Tibial nerve (tissue), 4 donors: Measurements from ENCODE around the gene SNX15.

ENCODE experiments used
- EP300 ChIP-seq, 2 donors: sonication (generic); formaldehyde crosslinking; IDR thresholded peaks; one replicate each; pipeline ENCODE4 v1.6.1; 2017; ENCODE audit warnings: antibody characterized with exemption in 2 of 2, mild to moderate bottlenecking in 1 of 2
- POLR2A ChIP-seq, 2 donors: fragments of 450-650 bp; IDR thresholded peaks; one replicate each; pipeline ENCODE4 v1.6.1; 2017; ENCODE audit warnings: antibody characterized with exemption in 2 of 2, mild to moderate bottlenecking in 2 of 2, moderate library complexity in 2 of 2
- TF ChIP-seq, protein P1 (sequence below), 5 experiments: fragments of 200-600 bp in 3 of 5; fragments of 450-650 bp in 2 of 5; sonication (generic) in 3 of 5; IDR thresholded peaks; one replicate each; pipeline ENCODE4 v1.5.1; 2016 to 2019; ENCODE audit warnings: antibody characterized with exemption in 5 of 5, mild to moderate bottlenecking in 3 of 5, moderate library complexity in 2 of 5

DNA sequence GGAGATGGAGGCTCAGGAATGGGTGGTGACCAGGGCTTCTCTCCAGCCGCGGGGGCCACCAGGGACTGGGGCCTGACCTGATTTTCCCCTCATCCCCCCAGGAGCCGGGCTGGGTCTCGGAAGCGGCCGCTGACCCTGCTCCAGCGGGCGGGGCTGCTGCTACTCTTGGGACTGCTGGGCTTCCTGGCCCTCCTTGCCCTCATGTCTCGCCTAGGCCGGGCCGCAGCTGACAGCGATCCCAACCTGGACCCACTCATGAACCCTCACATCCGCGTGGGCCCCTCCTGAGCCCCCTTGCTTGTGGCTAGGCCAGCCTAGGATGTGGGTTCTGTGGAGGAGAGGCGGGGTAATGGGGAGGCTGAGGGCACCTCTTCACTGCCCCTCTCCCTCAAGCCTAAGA is 60.6 kb downstream of the SNX15 start:
- no peak for TF ChIP-seq EP300 (IDR thresholded peaks at IDR 0.05)
- no peak for TF ChIP-seq POLR2A (IDR thresholded peaks at IDR 0.05)
- TF ChIP-seq, protein P1, sequence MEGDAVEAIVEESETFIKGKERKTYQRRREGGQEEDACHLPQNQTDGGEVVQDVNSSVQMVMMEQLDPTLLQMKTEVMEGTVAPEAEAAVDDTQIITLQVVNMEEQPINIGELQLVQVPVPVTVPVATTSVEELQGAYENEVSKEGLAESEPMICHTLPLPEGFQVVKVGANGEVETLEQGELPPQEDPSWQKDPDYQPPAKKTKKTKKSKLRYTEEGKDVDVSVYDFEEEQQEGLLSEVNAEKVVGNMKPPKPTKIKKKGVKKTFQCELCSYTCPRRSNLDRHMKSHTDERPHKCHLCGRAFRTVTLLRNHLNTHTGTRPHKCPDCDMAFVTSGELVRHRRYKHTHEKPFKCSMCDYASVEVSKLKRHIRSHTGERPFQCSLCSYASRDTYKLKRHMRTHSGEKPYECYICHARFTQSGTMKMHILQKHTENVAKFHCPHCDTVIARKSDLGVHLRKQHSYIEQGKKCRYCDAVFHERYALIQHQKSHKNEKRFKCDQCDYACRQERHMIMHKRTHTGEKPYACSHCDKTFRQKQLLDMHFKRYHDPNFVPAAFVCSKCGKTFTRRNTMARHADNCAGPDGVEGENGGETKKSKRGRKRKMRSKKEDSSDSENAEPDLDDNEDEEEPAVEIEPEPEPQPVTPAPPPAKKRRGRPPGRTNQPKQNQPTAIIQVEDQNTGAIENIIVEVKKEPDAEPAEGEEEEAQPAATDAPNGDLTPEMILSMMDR (IDR thresholded peaks at IDR 0.05) = no peak
